Fibroblast of lung (primary cell): Measurements from ENCODE around the gene PRDX5.

Source experiments
- EZH2 ChIP-seq: IDR thresholded peaks from 2 replicates; pipeline ENCODE4 v1.5.1; 2012; ENCODE audit warnings: low read length, control low read depth, mild to moderate bottlenecking; ENCODE audit errors: missing control alignments
- TF ChIP-seq, protein P1 (sequence below), 2 donors: IDR thresholded peaks in 1 of 2; conservative IDR thresholded peaks in 1 of 2; 1 replicate in 1 of 2; 2 replicates in 1 of 2; pipeline ENCODE4 v1.5.1; 2011 to 2012; ENCODE audit warnings: low read length in 2 of 2, control low read depth in 1 of 2, inconsistent platforms in 1 of 2, low read depth in 1 of 2, mild to moderate bottlenecking in 1 of 2

DNA sequence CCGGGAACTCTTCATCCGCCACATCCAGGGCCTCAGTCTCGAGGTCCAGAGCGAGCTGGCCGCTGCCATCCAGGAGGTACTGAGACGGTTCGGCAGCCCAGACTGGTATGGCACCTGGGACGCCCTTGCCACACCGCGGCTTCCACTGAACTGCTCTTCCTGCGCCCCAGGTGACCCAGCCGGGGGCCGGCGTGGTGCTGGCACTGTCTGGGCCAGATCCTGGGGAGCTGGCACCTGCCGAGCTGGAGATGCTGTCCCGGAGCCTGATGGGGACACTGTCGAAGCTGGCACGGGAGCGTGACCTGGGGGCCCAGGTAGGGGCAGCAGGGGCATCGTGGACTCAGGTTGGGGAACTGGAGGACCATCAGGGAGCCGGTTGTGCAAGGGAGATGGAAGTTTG is 23.5 kb downstream of the PRDX5 start:
- TF ChIP-seq, protein P1, sequence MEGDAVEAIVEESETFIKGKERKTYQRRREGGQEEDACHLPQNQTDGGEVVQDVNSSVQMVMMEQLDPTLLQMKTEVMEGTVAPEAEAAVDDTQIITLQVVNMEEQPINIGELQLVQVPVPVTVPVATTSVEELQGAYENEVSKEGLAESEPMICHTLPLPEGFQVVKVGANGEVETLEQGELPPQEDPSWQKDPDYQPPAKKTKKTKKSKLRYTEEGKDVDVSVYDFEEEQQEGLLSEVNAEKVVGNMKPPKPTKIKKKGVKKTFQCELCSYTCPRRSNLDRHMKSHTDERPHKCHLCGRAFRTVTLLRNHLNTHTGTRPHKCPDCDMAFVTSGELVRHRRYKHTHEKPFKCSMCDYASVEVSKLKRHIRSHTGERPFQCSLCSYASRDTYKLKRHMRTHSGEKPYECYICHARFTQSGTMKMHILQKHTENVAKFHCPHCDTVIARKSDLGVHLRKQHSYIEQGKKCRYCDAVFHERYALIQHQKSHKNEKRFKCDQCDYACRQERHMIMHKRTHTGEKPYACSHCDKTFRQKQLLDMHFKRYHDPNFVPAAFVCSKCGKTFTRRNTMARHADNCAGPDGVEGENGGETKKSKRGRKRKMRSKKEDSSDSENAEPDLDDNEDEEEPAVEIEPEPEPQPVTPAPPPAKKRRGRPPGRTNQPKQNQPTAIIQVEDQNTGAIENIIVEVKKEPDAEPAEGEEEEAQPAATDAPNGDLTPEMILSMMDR (conservative IDR thresholded peaks at IDR 0.05 in 1 of 2, IDR thresholded peaks at IDR 0.05 in 1 of 2; ENCODE audit: low read depth in 1 of 2, low read length in 2 of 2) = no peak
- TF ChIP-seq EZH2 = no peak
